Umbilical cord (tissue), 2 donors: ENCODE data around the gene C12orf76. TPM values are rescaled to one million over a fixed set of nuclear protein-coding genes. Genes with fewer than 3 reads are reported as not detected.
"Not testable (repeated sequence)": the region's sequence is repeated elsewhere in the genome, so short reads cannot be mapped to it uniquely, and the experiment has no call there.

Experiments
- DNase-seq: peaks from one replicate; pipeline ENCODE4 v3.0.0-alpha.2; 2015; ENCODE audit warnings: low spot score
- total RNA-seq: library from RNA; depleted of rRNA; stranded (reverse); fragments of >200 nt; gene quantifications from one replicate; pipeline ENCODE4 v1.2.3, GENCODE V29; 2014; ENCODE audit warnings: low replicate concordance; ENCODE audit not compliant: insufficient read depth

Gene C12orf76
- total RNA-seq, 1 donor from 2014 or later = 28.6 TPM

- no peak for DNase-seq
These were observed 17.2 kb upstream of the C12orf76 start for GRCh38 chr12:110065540-110065939.

DNA sequence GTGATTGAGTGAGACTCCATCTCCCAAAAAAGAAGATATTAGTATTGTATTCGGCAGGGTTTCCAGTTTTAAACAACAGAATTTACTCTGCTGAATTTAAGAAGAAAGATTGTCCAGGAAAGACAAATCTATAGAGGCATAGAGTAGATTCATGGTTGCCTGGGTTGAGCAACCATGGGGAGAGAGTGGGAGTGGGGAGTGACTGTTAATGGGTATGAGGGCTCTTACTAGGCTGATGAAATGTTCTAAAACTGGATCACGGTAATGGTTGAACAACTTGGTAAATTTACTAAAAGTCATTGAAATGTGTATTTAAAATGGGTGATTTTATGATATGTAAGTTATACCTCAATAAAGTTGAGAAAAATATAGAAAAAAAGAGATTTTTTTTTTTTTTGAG lies 13.9 kb upstream of the C12orf76 start:
- DNase-seq = no peak

DNA sequence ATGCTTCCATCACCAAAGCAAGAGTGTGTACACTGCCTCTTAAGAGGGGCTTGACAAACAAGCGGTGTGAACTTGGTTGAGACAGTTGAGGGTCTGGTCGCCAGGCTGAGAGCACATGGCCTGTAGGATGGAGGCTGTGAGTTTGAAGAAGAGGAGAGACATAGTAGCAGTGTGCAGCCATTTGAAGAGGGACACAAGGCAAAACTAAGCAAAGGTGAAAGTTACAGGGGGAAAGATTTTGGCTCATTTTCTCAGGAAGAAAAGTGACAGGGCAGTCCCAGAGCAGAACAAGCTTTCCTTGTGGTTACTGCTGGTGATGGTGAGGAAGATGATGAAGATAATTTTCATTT lies 11.3 kb upstream of the C12orf76 start:
- no peak for DNase-seq

DNA sequence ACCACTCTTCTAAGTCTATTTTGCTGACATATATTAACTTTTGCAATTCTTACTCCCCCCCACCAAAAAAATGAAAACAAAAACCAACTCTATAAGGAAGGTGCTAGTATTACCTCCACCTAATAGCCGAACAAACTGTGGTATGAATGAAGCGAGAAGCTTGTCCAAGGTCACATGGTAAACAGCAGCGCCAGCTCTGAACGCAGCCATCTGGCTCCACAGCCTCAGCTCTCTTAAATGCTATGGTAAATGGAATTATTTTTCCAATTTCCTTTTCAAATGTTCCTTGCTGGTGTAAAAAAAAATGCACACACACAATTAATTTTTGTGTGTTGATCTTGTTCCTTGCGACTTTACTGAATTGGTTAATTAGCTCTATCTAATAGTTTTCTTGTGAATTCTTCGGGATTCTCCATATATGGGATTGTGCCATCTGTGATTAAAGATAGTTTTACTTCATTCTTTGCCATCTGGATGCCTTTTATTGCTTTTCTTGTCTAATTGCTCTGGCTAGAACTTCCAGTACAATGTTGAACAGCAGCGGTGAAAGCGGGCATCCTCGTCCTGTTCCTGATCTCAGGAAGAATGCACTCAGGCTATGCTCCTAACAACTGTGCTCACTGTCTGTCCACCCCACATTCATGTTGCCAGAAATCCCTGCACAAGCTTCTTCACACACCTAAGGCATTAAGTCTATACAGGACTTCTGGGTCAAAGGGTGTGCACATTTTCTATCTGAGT lies 10.7 kb upstream of the C12orf76 start:
- DNase-seq = no peak

DNA sequence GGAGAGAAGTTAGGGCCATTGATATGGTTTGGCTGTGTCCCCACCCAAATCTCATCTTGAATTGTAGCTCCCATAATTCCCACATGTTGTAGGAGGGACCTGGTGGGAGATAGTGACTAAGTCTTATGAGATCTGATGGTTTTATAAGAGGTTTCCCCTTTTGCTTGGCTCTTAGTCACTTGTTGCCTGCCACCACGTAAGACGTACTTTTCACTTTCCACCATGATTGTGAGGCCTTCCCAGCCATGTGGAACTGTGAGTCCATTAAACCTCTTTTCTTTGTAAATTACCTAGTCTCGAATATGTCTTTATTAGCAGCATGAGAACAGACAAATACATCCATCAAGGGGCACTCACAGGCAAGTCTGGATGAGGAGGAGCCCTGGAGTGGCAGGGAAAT lies 8.3 kb upstream of the C12orf76 start:
- not testable (repeated sequence) for DNase-seq

- peak; percentile 58 for DNase-seq
These were observed 7.3 kb upstream of the C12orf76 start for GRCh38 chr12:110055375-110056352.

DNA sequence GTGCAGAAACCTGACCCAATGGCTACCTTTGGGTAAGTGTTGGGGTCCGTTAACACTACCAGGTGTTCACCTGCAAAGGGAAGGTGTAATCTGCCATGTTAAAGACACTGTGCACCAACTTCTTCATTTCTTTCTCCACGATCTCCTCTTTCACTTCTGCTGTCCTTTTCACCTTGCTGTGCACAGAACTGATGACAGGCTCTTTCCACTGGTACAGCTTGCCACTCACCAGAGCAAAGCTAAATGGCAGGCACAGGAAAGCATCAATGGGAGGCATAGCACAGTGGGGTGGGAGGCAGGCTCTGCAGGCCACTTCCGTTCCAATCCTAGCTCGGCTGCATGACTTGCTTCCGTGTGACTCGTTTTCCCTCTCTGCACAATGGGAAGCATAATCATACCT lies 2.6 kb upstream of the C12orf76 start:
- DNase-seq = no peak

DNA sequence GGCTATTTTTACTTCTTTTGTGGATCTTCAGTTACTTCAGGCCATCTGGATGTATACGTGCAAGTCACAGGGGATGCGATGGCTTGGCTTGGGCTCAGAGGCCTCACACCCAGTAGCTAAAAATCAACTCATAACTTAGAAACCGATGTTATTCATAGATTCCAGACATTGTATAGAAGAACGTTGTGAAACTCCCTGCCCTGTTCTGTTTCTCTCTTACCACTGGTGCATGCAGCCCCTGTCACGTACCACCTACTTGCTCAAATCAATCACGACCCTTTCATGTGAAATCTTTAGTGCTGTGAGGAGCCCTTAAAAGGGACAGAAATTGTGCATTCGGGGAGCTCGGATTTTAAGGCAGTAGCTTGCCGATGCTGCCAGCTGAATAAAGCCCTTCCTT lies 1.3 kb upstream of the C12orf76 start:
- DNase-seq = not testable (repeated sequence)

DNA sequence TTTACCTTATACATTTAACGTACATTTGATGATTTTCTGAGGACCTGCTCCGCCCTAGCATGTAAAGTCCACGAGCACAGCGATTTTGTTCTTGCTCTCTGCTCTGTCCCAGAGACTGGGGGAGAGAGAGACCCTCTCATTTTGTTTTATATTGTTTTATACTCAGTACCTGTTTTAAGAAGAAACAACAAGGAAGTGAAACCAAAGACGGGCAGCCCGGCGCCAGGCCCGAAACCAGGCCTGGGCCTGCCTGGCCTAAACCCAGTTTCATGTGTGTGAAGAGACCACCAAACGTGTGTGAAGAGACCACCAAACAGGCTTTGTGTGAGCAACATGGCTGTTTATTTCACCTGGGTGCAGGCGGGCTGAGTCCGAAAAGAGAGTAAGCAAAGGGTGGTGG lies 712 bp upstream of the C12orf76 start:
- not testable (repeated sequence) for DNase-seq

DNA sequence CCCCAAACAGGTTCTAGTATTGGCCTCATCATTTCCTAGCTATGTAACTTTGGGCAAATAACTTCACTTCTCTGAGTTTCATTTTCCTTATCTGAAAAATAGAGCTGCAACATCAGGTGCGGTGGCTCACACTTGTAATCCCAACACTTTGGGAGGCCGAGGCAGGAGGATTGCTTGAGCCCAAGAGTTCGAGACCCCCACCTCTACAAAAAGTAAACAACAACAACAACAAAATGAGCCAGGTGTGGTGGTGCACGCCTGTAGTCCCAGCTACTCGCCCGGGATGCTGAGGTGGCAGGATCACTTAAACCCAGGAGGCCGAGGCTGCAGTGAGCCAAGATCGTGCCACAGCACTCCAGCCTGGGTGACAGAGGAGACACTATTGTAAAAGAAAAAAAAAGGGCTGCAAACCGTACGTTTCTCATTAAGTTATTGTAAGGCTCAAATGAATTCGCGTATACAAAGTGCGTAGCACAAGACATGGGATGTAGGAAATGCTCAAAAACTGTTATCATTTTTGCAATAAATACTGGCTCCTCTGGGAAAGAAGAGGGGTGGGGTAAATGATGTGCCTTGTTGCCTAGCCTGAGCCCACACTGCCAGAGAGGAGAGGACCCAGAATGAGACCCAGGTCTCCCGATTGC lies 903 bp downstream of the C12orf76 start:
- no peak for DNase-seq

- DNase-seq = no peak
These were observed 1.7 kb downstream of the C12orf76 start for GRCh38 chr12:110046451-110047187.

DNA sequence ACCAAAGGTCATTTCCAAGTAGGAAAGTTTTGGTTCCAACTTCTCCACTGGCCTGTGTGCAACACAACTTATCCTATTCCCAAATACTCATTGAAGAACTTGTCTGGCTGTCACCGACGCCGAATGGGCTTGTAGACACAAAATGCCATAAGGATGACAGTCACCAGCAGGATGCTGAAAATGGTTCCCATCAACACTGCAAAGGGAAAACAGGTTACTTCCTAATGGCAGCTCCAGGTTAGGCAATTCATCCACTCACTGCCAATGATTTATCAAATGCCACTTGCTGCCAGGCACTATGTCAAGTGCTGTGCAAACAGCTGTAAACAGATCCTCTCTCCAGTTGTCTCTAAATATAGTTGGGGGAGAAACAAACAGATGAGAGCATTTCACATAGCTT lies 6.1 kb downstream of the C12orf76 start:
- DNase-seq = no peak

DNA sequence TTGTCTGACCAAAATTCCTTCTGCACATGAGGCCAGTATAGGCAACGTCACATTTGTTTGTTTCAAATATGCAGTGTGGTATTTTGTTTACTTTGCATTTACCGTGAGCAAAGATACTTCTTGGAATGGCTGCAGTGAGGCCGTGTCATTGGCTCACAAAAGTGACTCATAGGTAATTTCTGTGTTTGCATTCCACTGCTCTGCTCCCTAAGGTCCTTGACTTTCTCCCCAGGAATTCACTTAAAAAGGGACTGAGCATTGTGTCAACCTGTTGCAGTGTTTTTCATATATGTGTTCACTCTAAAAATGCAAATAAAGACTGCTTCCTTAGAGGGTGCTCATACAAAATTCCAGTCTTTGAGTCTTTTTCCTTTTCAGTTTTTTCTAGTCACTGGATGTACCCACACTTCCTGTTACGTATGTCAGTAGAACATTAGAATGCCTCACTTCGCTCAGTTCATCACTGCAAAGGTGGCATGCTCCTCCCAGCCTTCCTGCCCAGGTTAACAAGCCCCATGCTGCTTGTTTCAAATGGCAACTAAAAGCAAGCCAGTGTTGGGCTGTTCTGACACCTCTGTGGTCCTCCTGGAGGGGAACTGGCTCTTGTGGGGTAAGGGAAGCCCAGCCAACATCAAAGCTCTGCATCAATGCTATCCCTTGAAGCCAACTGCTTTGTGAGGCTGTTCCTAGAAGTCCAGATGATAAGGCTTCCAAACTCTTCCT lies 9.1 kb downstream of the C12orf76 start:
- no peak for DNase-seq

GRCh38 chr12:110038741-110039084 lies 9.6 kb downstream of the C12orf76 start:
- DNase-seq = no peak

DNA sequence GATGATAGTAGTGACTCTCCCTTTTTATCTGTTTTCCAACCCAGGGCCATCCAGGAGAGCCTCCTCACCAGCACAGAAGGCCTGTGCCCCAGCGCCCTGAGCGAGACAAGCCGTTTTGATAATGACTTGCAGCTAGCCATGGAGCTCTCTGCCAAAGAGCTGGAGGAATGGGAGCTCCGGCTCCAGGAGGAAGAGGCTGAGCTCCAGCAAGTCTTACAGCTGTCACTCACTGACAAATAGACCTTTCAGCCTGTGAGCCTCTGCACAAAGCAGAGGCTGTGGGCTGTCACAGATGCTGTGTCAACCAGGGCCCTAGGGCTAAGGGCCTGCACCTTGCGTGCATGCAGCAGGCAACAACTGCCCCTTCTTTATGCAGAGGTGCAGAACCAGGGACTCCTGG lies 11.0 kb downstream of the C12orf76 start:
- no peak for DNase-seq

DNA sequence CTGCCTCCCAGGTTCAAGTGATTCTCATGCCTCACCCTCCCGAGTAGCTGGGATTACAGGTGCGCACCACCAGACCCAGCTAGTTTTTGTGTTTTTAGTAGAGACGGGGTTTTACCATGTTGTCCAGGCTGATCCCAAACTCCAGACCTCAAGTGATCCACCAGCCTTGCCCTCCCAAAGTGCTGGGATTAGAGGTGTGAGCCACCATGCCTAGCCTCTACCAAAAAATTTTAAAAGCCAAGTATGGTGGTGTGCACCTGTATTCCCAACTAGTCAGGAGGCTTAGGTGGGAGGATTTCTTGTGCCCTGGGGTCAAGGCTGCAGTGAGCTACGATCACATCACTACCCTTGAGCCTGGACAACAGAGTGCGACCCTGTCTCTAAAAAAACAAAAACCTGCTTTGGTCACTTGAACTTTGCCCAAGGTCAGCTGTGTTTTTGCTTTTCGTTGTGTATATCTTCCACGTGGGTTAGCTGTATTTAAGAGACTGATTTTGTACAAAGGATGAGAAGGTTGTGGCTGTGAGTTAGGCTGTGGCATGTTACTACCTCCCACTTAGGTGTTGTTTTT lies 12.7 kb downstream of the C12orf76 start:
- DNase-seq = no peak

DNA sequence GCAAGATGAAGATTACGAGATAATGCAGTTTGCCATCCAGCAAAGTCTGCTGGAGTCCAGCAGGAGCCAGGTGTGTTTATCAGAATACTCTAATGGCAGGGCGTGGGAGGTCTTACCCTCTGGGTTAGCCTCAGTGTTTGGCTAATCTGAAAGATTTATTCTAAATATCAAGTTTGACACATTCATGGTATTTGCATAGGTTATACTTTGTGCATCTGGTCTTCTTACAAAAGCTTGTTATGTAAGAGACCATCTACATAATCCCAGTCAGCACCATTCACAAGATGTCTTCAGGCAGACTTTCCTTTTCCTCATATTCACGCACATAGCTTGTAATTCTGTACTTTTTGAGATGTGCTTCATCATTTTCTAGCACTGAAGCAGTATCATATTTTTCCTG lies 14.4 kb downstream of the C12orf76 start:
- DNase-seq = no peak

DNA sequence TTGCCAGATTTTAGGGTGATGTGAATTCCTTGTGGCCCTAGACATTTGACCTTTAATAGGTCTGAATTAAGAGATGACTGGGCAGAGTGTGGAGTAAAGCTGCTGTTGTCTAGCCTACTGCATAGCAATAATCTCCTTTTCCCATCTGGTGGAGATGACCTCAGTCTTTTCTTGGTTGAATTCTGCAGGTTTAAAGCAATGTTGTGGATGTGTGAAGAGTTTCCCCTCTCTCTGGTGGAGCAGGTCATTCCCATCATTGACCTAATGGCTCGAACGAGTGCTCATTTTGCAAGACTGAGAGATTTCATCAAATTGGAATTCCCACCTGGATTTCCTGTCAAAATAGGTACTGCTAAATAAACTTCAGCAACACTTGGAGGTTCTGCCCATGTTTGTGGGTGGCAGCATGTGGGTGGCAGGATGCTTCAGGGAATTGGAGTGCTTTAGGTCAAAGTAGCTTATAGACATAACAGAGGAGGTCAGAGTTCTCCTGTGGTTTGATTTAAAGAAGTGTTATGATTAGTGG lies 19.0 kb downstream of the C12orf76 start:
- DNase-seq = no peak

DNA sequence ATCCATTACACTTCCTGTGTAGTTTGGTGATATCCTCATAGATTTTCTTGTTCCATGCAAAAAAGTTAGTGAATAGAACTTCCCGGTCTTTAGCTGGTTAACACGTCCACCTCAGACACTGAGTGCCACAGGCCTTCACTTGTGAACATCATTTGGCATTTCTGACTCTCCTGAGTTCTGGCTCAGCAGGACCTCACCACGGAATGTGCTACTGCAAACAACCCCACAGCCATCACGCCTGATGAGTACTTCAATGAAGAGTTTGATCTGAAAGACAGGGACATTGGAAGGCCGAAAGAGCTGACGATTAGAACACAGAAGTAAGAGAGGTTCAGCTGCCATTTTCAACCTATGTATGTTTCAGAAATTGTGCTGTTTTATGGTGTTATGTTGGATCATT lies 20.0 kb downstream of the C12orf76 start:
- no peak for DNase-seq

DNA sequence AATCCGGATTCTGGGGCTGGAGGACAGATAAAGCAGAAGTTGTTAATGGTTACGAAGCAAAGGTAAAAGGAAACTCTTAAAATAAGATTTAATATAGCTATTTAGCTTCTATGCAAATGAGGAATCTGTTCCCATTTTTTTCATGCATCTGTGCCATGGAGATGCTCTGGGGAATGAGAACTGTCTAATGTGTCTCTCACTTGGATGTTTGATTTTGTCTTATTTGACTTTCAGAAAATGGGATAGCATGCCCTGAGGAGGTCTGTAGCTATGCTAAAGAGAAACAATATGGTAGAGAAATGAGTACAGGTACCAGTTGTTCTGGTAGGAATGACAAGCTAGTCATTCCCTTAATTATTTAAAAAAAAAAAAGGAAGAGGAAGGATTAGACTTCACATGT lies 24.3 kb downstream of the C12orf76 start:
- no peak for DNase-seq
